Ascending aorta (tissue), 2 donors: ENCODE measurements around the gene STOX2. TPM values are rescaled to one million over a fixed set of nuclear protein-coding genes. Genes with fewer than 3 reads are reported as not detected.

Experiments
- DNase-seq, 2 donors: peaks; one replicate each; pipeline ENCODE4 v3.0.0-alpha.2; 2019; ENCODE audit warnings: low spot score in 2 of 2
- H3K27ac ChIP-seq, 2 donors: fragments of 200-600 bp; sonication (generic); one replicate each; pipeline ENCODE4 v1.5.1; 2016 to 2017; ENCODE audit warnings: mild to moderate bottlenecking in 1 of 2
- H3K27me3 ChIP-seq: fragments of 200-600 bp; sonication (generic); one replicate; pipeline ENCODE4 v1.5.1; 2017
- H3K36me3 ChIP-seq, 2 donors: fragments of 200-600 bp; sonication (generic); one replicate each; pipeline ENCODE4 v1.5.1; 2016
- H3K4me1 ChIP-seq, 2 donors: fragments of 200-600 bp; sonication (generic); one replicate each; pipeline ENCODE4 v1.5.1; 2016 to 2017; ENCODE audit warnings: mild to moderate bottlenecking in 1 of 2
- H3K4me3 ChIP-seq, 2 donors: fragments of 200-600 bp; sonication (generic); one replicate each; pipeline ENCODE4 v1.5.1; 2016 to 2017; ENCODE audit warnings: mild to moderate bottlenecking in 1 of 2
- H3K9me3 ChIP-seq, 2 donors: fragments of 200-600 bp; sonication (generic); one replicate each; pipeline ENCODE4 v1.5.1; 2016
- intact Hi-C: fragments of 100-400 bp; cut with DNase I; formaldehyde crosslinking; loops from one replicate; pipeline ENCODE4 v1.15.1; 2023
- total RNA-seq: library from RNA; depleted of rRNA; stranded (reverse); fragments of >200 nt; gene quantifications from one replicate; pipeline ENCODE4 v1.1.0, GENCODE V29; 2016
- TF ChIP-seq, protein P1 (sequence below), 3 experiments: fragments of 200-600 bp in 2 of 3; fragments of 450-650 bp in 1 of 3; sonication (generic) in 2 of 3; IDR thresholded peaks; one replicate each; pipeline ENCODE4 v1.5.1; 2016 to 2019; ENCODE audit warnings: antibody characterized with exemption in 3 of 3, mild to moderate bottlenecking in 1 of 3, moderate library complexity in 1 of 3

The STOX2 gene
- total RNA-seq, 1 donor from 2014 or later: 41.7 TPM

DNA sequence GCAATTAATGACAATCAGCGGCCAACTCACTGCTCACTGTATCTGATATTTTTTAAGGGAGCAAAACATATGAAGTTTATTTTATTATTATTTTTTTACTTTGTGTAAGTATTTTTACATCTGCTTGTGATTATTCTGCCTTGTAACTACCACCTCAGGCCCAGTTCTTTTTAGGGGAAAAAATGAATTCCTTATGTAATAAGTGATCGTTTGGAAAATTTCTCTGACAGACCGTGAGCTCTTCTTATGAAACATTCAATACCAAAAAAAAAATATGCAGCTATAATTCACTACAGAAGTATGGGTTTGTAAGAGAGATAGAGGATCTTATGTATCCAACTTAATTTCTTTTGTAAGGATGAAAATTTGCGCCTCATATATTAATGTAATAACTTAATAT is 33.5 kb upstream of the STOX2 start:
- Histone ChIP-seq H3K4me3 (no peak overlapping the region), H3K27ac (no peak overlapping the region), H3K9me3 (no peaks in the 10 kb centered on the region), H3K27me3 (no peaks in the 10 kb centered on the region), H3K4me1 (peaks cover 0 to 2% of the 10 kb centered on the region in 2 donors), H3K36me3 (no peaks in the 10 kb centered on the region)
- TF ChIP-seq, protein P1, sequence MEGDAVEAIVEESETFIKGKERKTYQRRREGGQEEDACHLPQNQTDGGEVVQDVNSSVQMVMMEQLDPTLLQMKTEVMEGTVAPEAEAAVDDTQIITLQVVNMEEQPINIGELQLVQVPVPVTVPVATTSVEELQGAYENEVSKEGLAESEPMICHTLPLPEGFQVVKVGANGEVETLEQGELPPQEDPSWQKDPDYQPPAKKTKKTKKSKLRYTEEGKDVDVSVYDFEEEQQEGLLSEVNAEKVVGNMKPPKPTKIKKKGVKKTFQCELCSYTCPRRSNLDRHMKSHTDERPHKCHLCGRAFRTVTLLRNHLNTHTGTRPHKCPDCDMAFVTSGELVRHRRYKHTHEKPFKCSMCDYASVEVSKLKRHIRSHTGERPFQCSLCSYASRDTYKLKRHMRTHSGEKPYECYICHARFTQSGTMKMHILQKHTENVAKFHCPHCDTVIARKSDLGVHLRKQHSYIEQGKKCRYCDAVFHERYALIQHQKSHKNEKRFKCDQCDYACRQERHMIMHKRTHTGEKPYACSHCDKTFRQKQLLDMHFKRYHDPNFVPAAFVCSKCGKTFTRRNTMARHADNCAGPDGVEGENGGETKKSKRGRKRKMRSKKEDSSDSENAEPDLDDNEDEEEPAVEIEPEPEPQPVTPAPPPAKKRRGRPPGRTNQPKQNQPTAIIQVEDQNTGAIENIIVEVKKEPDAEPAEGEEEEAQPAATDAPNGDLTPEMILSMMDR (IDR thresholded peaks at IDR 0.05): no peak
- intact Hi-C loops: loop anchor here (10.0 kb wide), 1 partner anchor 113 kb away; no protein-coding TSS in a partner anchor
- DNase-seq: no peak

DNA sequence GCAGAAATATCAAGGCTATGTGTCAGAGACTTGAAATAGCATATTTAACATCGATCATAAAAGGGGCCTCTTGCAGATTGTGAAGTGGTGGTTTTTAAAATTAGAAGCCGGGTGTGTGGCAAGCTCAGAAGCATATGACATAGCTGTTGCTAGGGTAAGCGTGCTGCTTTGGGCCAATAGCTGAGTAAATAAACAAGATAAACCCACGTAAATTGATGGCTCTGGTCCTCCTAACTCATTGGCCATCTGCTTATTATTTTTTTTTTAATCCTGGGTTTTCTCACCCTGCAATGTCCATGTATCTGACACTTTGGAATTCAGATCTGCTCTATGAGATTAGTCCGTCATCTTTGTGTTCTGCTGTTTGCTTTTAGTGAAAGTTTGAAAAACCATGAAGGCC is 32.6 kb upstream of the STOX2 start:
- DNase-seq: no peak
- H3K9me3 ChIP-seq: no peaks in the 10 kb centered on the region
- peaks cover 0 to 9% of the 10 kb centered on the region in 2 donors for H3K4me1 ChIP-seq
- no peak overlapping the region for H3K27ac ChIP-seq
- TF ChIP-seq, protein P1 (IDR thresholded peaks at IDR 0.05): no peak
- no peaks in the 10 kb centered on the region for H3K27me3 ChIP-seq
- no peaks in the 10 kb centered on the region for H3K36me3 ChIP-seq
- intact Hi-C loops: loop anchor here (10.0 kb wide), 1 partner anchor 112 kb away; no protein-coding TSS in a partner anchor
- no peak overlapping the region for H3K4me3 ChIP-seq

DNA sequence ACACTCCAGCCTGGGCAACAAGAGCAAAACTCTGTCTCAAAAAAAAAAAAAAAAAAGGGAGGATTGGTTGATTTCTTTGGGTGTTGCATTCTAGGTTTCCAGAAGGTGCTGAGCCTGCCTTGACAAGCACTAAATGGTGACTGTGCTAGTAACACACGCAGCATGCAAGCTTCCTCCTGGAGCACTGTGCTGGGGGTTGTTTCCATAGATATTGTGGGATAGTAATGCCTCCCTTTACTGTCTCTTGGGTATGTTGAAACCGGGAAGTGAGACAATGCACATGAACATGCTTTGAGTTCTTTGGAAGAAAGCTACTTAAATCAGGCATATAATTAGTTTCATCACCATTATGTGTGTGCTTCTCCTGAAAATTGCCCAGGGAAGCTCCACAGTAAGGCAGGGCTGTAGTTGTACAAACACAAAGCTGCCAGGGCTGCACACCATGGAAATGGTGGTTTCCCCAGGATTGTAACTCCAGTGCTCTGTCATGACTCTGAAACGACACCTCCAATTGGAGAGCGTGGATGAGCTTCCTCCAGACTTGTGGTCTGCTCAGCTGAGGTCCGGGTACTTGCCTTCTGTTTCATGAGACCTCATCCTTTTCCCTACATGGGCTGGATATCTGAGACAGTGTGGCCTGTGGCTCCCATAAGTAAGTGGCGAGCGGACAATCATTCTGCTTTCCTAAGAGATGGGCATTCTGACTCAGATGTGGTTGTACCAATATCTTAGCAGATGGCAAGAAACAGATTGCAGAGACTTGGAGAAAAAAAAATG is 31.5 kb upstream of the STOX2 start:
- TF ChIP-seq, protein P1 (IDR thresholded peaks at IDR 0.05): no peak
- no peaks in the 10 kb centered on the region for H3K27me3 ChIP-seq
- intact Hi-C loops: loop anchor here (10.0 kb wide), 1 partner anchor 111 kb away; no protein-coding TSS in a partner anchor

DNA sequence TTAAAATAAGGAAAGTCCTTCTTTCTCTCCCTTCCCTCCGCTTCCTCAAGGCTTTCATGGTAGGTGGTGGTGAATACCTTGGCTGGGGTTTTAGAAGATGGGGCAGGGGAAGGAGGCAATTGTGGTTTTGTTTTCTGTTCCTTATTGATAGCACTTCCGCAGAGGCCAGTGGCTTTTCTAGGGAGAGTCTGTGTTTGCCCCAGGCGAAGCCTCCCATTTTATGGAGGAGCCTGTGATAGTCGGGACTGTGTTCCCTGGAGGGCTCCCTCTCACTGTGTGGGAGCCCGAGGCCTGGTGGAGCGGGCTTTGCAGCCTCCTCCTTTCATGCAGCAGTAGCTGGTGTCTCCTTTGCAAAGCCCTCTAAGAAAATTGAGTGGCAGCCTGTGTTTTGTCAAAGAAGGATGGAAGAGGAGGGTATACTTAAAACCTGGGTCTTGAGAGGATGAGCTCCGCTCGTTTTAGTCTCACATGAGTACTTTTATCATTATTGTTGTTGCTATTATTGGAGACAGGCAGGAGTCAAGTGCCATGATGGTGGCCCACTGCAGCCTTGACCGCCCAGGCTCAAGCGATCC is 29.8 kb upstream of the STOX2 start:
- intact Hi-C loops: loop anchor here (10.0 kb wide), 1 partner anchor 109 kb away; no protein-coding TSS in a partner anchor
- Histone ChIP-seq H3K4me3 (no peak overlapping the region), H3K27me3 (no peaks in the 10 kb centered on the region), H3K27ac (peak overlapping the region; percentile 72 to 77), H3K36me3 (no peaks in the 10 kb centered on the region), H3K9me3 (no peaks in the 10 kb centered on the region), H3K4me1 (peaks cover 0 to 9% of the 10 kb centered on the region in 2 donors)
- DNase-seq: no peak
- TF ChIP-seq, protein P1 (IDR thresholded peaks at IDR 0.05): no peak

More for the DNA sequence above, 31.5 kb upstream of the STOX2 start:
- Histone ChIP-seq H3K27ac (no peak overlapping the region), H3K9me3 (no peaks in the 10 kb centered on the region), H3K4me3 (no peak overlapping the region), H3K4me1 (peaks cover 0 to 9% of the 10 kb centered on the region in 2 donors), H3K36me3 (no peaks in the 10 kb centered on the region)
- DNase-seq: no peak

DNA sequence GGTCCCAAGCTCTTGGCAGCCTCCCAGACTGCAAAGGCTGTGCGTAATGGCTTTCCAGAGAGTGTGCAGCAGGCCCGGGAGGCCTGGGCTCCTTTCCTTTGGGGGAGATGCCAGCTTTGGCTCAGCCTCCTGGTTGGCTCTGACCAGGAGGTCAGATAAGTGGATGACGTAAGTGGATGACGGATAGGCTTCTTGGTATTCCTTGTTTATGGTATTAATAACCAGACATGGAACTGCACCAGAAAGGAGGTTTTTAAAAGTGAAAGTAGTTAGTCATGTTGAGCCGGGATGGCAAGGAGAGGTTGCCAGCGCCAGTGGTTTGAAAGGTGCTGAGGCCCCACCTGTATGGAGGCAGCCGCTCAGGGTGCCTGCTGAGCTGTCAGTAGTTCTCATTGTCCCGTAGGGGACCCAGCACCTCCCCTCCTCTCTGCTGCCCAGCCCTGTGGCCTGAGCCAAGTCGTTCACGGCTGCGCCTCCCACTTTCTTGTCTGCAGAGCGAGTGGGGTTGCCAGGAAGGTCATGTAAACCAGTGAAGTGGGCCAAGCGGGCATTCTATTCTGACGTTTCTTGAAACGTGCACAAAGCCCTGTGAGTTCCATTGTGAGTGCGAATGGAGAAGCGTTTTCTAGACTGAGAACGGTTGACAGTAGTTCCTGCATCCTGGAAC is 28.7 kb upstream of the STOX2 start:
- H3K27ac ChIP-seq: peak overlapping the region; percentile 72 to 77
- DNase-seq: peak; percentile 62 to 90

More for the DNA sequence above, 28.7 kb upstream of the STOX2 start:
- TF ChIP-seq, protein P1 (IDR thresholded peaks at IDR 0.05): no peak
- peak overlapping the region; percentile 63 for H3K4me3 ChIP-seq
- intact Hi-C loops: loop anchor here (1.0 to 10.0 kb wide), 3 partner anchors 28 to 108 kb away; partner anchors contain the start of gene STOX2
- peaks cover 0 to 9% of the 10 kb centered on the region in 2 donors for H3K4me1 ChIP-seq
- no peaks in the 10 kb centered on the region for H3K36me3 ChIP-seq
- no peaks in the 10 kb centered on the region for H3K9me3 ChIP-seq
- no peaks in the 10 kb centered on the region for H3K27me3 ChIP-seq
